ENCODE results near the gene KIAA0319L. TPM values are rescaled to one million over a fixed set of nuclear protein-coding genes. Genes with fewer than 3 reads are reported as not detected.

KIAA0319L gene
- total and polyA plus RNA-seq, 2 experiments from 2014 or later: 27.2 to 75.1 TPM

GRCh38 chr1:35555212-35555584, 2.0 kb downstream of the KIAA0319L start (continued):
- TF ChIP-seq, protein P1, sequence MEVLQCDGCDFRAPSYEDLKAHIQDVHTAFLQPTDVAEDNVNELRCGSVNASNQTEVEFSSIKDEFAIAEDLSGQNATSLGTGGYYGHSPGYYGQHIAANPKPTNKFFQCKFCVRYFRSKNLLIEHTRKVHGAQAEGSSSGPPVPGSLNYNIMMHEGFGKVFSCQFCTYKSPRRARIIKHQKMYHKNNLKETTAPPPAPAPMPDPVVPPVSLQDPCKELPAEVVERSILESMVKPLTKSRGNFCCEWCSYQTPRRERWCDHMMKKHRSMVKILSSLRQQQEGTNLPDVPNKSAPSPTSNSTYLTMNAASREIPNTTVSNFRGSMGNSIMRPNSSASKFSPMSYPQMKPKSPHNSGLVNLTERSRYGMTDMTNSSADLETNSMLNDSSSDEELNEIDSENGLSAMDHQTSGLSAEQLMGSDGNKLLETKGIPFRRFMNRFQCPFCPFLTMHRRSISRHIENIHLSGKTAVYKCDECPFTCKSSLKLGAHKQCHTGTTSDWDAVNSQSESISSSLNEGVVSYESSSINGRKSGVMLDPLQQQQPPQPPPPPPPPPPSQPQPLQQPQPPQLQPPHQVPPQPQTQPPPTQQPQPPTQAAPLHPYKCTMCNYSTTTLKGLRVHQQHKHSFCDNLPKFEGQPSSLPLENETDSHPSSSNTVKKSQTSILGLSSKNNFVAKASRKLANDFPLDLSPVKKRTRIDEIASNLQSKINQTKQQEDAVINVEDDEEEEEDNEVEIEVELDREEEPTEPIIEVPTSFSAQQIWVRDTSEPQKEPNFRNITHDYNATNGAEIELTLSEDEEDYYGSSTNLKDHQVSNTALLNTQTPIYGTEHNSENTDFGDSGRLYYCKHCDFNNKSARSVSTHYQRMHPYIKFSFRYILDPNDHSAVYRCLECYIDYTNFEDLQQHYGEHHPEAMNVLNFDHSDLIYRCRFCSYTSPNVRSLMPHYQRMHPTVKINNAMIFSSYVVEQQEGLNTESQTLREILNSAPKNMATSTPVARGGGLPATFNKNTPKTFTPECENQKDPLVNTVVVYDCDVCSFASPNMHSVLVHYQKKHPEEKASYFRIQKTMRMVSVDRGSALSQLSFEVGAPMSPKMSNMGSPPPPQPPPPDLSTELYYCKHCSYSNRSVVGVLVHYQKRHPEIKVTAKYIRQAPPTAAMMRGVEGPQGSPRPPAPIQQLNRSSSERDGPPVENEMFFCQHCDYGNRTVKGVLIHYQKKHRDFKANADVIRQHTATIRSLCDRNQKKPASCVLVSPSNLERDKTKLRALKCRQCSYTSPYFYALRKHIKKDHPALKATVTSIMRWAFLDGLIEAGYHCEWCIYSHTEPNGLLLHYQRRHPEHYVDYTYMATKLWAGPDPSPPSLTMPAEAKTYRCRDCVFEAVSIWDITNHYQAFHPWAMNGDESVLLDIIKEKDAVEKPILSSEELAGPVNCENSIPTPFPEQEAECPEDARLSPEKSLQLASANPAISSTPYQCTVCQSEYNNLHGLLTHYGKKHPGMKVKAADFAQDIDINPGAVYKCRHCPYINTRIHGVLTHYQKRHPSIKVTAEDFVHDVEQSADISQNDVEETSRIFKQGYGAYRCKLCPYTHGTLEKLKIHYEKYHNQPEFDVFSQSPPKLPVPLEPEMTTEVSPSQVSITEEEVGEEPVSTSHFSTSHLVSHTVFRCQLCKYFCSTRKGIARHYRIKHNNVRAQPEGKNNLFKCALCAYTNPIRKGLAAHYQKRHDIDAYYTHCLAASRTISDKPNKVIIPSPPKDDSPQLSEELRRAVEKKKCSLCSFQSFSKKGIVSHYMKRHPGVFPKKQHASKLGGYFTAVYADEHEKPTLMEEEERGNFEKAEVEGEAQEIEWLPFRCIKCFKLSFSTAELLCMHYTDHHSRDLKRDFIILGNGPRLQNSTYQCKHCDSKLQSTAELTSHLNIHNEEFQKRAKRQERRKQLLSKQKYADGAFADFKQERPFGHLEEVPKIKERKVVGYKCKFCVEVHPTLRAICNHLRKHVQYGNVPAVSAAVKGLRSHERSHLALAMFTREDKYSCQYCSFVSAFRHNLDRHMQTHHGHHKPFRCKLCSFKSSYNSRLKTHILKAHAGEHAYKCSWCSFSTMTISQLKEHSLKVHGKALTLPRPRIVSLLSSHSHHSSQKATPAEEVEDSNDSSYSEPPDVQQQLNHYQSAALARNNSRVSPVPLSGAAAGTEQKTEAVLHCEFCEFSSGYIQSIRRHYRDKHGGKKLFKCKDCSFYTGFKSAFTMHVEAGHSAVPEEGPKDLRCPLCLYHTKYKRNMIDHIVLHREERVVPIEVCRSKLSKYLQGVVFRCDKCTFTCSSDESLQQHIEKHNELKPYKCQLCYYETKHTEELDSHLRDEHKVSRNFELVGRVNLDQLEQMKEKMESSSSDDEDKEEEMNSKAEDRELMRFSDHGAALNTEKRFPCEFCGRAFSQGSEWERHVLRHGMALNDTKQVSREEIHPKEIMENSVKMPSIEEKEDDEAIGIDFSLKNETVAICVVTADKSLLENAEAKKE (CRISPR knock-in tag; IDR thresholded peaks at IDR 0.05): no peak
- no peak for TF ChIP-seq STAT1 (IDR thresholded peaks at IDR 0.05; ENCODE audit: unreplicated experiment)
- no peak for TF ChIP-seq NANOG (IDR thresholded peaks at IDR 0.05; ENCODE audit: borderline replicate concordance)
- no peak for TF ChIP-seq ZNF114 (CRISPR knock-in tag; IDR thresholded peaks at IDR 0.05)
- TF ChIP-seq CREB1 (CRISPR knock-in tag; IDR thresholded peaks at IDR 0.05; ENCODE audit: low read depth): no peak
- no peak for TF ChIP-seq EZH2phosphoT487 (IDR thresholded peaks at IDR 0.05; ENCODE audit: unreplicated experiment)
- TF ChIP-seq ETS1 (IDR thresholded peaks at IDR 0.05): no peak
- no peak for TF ChIP-seq POLR2AphosphoS5 (IDR thresholded peaks at IDR 0.05; ENCODE audit: low read depth)
- TF ChIP-seq JUNB (IDR thresholded peaks at IDR 0.05; ENCODE audit: unreplicated experiment): no peak
- no peak for TF ChIP-seq EZH2 (IDR thresholded peaks at IDR 0.05; ENCODE audit: low read depth, unreplicated experiment)

Measured in GM23338 (cell line).